Mesodermal cell (in vitro differentiated cells): ENCODE measurements around the gene NUDT10. TPM values are rescaled to one million over a fixed set of nuclear protein-coding genes. Genes with fewer than 3 reads are reported as not detected.
"Not testable (repeated sequence)": the region's sequence is repeated elsewhere in the genome, so short reads cannot be mapped to it uniquely, and the experiment has no call there.

Source experiments
- H3K27ac ChIP-seq: 2 replicates; pipeline ENCODE4 v1.7.0; 2013; ENCODE audit warnings: mild to moderate bottlenecking, low read depth, low read length, moderate library complexity; ENCODE audit not compliant: severe bottlenecking
- H3K36me3 ChIP-seq: 2 replicates; pipeline ENCODE4 v1.7.1; 2013; ENCODE audit warnings: mild to moderate bottlenecking, low read length, moderate library complexity; ENCODE audit not compliant: control insufficient read depth, insufficient read depth
- H3K4me1 ChIP-seq: one replicate; pipeline ENCODE4 v1.7.1; 2013; ENCODE audit warnings: mild to moderate bottlenecking, low read length; ENCODE audit not compliant: insufficient read depth, control insufficient read depth, poor library complexity, severe bottlenecking
- H3K4me3 ChIP-seq: 2 replicates; pipeline ENCODE4 v1.7.0; 2013; ENCODE audit warnings: low read length, control low read depth, mild to moderate bottlenecking; ENCODE audit not compliant: insufficient read depth, poor library complexity, severe bottlenecking; ENCODE audit errors: extremely low read depth
- H3K9me3 ChIP-seq: 2 replicates; pipeline ENCODE4 v1.7.1; 2013; ENCODE audit warnings: mild to moderate bottlenecking, low read length, moderate library complexity; ENCODE audit not compliant: control insufficient read depth
- WGBS, 2 experiments: methylation state at CpG; one replicate each; pipeline ENCODE4 v1.1.5; 2013; ENCODE audit warnings: missing lambda C conversion rate in 2 of 2; ENCODE audit not compliant: insufficient coverage in 2 of 2; 5-methylcytosine and 5-hydroxymethylcytosine counted together
- polyA plus RNA-seq, 2 experiments: library from polyadenylated mRNA; stranded (reverse); fragments of 50-300 nt; gene quantifications; one replicate each; pipeline ENCODE4 v1.2.3, GENCODE V29; 2013

Gene NUDT10
- polyA plus RNA-seq (2013, experiment 1 of 2) = 11.4 TPM
- 11.9 TPM for polyA plus RNA-seq (2013, experiment 2 of 2)

GRCh38 chrX:51332188-51332942 lies at the start of gene NUDT10:
NUDT10 (plus strand) TSS chrX:51332822; CDS start chrX:51332966, 144 bp downstream.
- no peaks in the 10 kb centered on the region for H3K36me3 ChIP-seq
- WGBS, 2 experiments = 0 to 8% methylated on average over 8 to 14 of the region's 68 CpGs
- peak within 1 kb of the TSS; percentile 45 for H3K4me3 ChIP-seq
- no peak within 1 kb of the TSS for H3K27ac ChIP-seq
- no peaks in the 10 kb centered on the region for H3K9me3 ChIP-seq
- peaks cover 4% of the 10 kb centered on the region for H3K4me1 ChIP-seq

- no peaks in the 10 kb centered on the region for H3K9me3 ChIP-seq
Observed at GRCh38 chrX:51292421-51292820, 40.2 kb upstream of the NUDT10 start.

DNA sequence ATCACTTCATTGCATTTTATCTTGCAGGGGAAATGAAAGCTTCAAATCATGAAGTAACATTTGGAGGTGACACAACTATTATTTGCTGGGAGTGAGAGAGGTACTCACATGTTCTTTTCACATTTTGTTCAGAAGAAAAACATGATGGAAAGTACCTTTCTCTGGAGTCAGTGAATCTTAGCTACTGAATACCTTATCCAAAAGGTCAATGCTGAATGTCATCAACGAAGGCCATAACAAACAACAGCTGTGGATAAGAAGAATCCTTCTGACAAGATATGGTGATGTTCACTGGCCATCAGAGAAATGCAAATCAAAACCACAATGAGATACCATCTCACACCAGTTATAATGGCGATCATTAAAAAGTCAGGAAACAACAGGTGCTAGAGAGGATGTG lies 36.5 kb upstream of the NUDT10 start:
- Histone ChIP-seq H3K9me3 (no peaks in the 10 kb centered on the region), H3K4me1 (no peaks in the 10 kb centered on the region), H3K27ac (no peak overlapping the region), H3K36me3 (no peaks in the 10 kb centered on the region), H3K4me3 (no peak overlapping the region)
- WGBS, 2 experiments = no CpG with 5 or more reads among the region's 2 CpGs

More at GRCh38 chrX:51292421-51292820, 40.2 kb upstream of the NUDT10 start:
- no peak overlapping the region for H3K27ac ChIP-seq
- no peaks in the 10 kb centered on the region for H3K36me3 ChIP-seq
- H3K4me3 ChIP-seq = no peak overlapping the region
- WGBS, 2 experiments = no CpG with 5 or more reads among the region's 3 CpGs
- H3K4me1 ChIP-seq = no peaks in the 10 kb centered on the region

DNA sequence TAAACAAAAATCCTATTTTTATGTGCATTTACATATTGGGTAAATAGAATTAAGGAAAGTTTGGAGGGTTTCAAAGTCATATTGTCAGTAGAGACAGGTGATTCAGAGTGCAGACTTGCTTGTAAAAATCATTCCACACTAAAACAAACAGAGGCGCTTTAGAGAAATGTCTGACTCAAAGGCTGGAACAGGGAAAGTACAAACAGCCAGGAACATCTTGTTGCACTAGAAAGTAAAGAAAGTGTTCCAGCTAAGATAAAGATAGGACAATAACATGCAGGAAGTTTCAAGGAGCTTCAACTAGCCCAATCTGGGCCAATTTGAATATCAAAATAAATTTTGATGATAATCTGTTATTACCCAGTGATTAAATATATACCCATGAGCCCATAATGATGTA lies 16.4 kb upstream of the NUDT10 start:
- no peak overlapping the region for H3K27ac ChIP-seq
- no peak overlapping the region for H3K4me3 ChIP-seq
- no peaks in the 10 kb centered on the region for H3K4me1 ChIP-seq
- H3K9me3 ChIP-seq = no peaks in the 10 kb centered on the region
- WGBS, 2 experiments = no CpG with 5 or more reads among the region's 1 CpG
- H3K36me3 ChIP-seq = no peaks in the 10 kb centered on the region

- not testable (repeated sequence) for H3K27ac ChIP-seq, H3K9me3 ChIP-seq, H3K4me1 ChIP-seq, H3K36me3 ChIP-seq
- WGBS, 2 experiments = 0% methylated on average over 1 to 6 of the region's 56 CpGs
- peak overlapping the region; percentile 45 for H3K4me3 ChIP-seq
Observed at GRCh38 chrX:51332943-51333785, 542 bp downstream of the NUDT10 start.

- Histone ChIP-seq H3K4me1 (peaks cover 4% of the 10 kb centered on the region), H3K9me3 (no peaks in the 10 kb centered on the region), H3K4me3 (peak overlapping the region; percentile 6), H3K36me3 (no peaks in the 10 kb centered on the region), H3K27ac (no peak overlapping the region)
- WGBS, 2 experiments = no CpG with 5 or more reads among the region's 4 CpGs
Observed at GRCh38 chrX:51334276-51334675, 1.7 kb downstream of the NUDT10 start.

GRCh38 chrX:51336584-51336983 lies 4.0 kb downstream of the NUDT10 start:
- WGBS, 2 experiments = no CpG with 5 or more reads among the region's 3 CpGs

DNA sequence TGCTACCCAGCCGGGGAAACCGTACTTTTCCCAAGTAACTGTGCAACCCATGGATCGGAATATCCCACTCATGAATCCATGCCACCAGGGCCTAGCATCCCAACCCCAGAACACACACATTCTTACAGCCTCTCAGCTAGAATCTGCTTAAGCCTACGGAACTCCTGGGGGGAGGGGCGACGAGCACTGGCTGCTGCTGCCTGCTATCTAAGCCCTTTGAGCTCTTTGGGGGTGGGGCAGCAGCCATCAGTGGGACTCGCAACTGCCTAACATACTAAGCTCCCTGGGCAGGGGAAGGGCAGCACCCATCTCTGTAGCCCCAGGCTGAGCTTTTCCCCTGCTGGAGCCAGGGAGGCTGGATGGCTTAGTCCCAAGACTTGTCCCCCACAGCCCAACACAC lies 28.6 kb downstream of the NUDT10 start:
- Histone ChIP-seq H3K9me3 (no peaks in the 10 kb centered on the region), H3K27ac (no peak overlapping the region), H3K4me1 (no peaks in the 10 kb centered on the region), H3K4me3 (no peak overlapping the region), H3K36me3 (no peaks in the 10 kb centered on the region)
- 53 to 100% methylated on average over 2 to 3 of the region's 7 CpGs for WGBS, 2 experiments

More at GRCh38 chrX:51336584-51336983, 4.0 kb downstream of the NUDT10 start:
- H3K4me1 ChIP-seq = peaks cover 4% of the 10 kb centered on the region
- no peaks in the 10 kb centered on the region for H3K9me3 ChIP-seq
- no peak overlapping the region for H3K4me3 ChIP-seq
- H3K27ac ChIP-seq = no peak overlapping the region
- H3K36me3 ChIP-seq = no peaks in the 10 kb centered on the region

- H3K36me3 ChIP-seq = no peaks in the 10 kb centered on the region
- H3K9me3 ChIP-seq = no peaks in the 10 kb centered on the region
- no peaks in the 10 kb centered on the region for H3K4me1 ChIP-seq
- 100% methylated on average over 1 of the region's 2 CpGs; no CpG with 5 or more reads in 1 of the 2 experiments for WGBS, 2 experiments
- no peak overlapping the region for H3K4me3 ChIP-seq
- no peak overlapping the region for H3K27ac ChIP-seq
Observed at GRCh38 chrX:51376672-51377071, 44.0 kb downstream of the NUDT10 start.
